Globus pallidus (tissue), 1 donor: ENCODE results near the gene CUEDC1.

Experiments
- DNase-seq: peaks from one replicate; pipeline ENCODE4 v3.0.0-alpha.2; 2015; ENCODE audit warnings: low spot score

Gene CUEDC1

DNA sequence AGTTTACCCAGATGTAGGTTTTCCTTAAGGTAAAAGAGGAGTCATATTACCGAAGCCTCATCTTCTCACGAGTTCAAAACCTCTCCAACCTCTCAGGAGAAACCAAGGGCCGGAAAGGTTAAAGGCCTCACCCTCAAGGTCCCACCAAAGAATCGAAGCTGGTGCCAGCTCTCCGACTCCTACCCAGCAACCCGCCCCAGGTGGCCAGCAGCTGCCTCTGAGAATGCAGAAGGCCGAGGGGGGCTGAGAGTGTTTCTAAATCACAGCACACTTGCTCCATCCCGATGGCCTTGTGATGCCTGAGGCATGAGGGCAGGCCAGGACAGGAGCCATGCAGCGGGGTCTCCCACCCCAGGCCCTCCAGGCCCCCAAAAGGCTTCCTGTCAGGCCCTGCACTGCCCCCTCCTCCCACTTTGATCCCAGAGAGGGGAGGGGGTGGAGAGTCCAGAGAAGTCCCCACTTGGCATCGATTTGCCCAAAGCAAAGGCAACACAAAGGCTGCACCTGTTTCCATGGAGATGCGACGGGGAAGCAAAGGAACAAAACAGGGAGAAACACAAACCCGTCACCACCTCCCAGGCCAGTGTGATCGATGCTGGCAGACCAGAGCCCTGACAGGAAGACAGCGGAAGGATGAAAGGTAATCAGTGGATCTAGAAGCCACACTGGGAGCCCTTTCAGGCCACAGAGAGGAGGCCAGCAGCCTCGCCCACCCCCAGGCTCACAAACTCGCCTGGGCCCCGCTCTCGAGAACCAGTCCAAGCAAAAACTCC lies 39.0 kb downstream of the CUEDC1 start:
- DNase-seq, result no peak

- no peak for DNase-seq
Measured at GRCh38 chr17:57915544-57915943, 39.7 kb downstream of the CUEDC1 start.

DNA sequence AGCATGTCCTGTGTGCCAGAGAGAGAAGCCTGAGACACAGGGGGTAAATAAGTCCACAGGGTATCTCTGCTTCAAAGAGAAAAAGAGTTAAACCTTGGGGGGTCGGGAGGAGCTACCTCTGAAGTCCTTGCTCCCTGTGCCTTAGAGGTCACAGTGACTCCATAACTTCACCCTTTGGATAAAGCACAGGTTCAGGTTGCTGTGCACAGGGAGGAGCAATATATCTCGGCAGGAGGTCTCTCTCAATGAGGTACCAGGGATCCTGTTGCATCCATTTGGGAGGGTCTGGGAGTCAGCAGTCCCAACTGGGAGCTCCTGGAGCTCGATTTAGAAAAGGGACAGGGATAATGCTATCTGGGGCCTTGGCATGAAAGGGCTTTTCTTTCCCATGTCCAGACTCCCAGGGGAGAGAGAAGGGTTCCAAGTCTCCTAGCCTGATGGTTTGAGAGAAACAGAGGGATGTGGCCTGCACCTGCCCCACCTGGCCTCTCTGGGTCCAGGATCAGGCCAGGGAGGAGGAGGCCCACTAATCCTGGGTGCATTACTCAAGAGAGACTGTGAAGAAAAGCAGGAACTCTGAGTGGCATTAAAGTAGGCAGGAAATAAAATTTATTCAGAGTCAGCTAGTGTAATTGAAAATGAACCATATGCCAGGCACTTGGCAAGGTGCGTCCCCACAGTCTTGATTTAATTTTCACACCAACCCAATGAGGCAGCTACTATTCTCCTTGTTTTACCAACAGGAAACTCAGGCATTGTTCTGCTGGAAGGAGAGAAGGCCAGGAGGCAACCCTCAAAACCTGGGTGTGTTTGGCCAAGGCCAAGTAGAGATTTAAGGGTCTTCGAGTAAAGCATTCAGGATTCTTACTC lies 40.7 kb downstream of the CUEDC1 start:
- DNase-seq, result no peak

- no peak for DNase-seq
Measured at GRCh38 chr17:57913575-57914272, 41.5 kb downstream of the CUEDC1 start.

DNA sequence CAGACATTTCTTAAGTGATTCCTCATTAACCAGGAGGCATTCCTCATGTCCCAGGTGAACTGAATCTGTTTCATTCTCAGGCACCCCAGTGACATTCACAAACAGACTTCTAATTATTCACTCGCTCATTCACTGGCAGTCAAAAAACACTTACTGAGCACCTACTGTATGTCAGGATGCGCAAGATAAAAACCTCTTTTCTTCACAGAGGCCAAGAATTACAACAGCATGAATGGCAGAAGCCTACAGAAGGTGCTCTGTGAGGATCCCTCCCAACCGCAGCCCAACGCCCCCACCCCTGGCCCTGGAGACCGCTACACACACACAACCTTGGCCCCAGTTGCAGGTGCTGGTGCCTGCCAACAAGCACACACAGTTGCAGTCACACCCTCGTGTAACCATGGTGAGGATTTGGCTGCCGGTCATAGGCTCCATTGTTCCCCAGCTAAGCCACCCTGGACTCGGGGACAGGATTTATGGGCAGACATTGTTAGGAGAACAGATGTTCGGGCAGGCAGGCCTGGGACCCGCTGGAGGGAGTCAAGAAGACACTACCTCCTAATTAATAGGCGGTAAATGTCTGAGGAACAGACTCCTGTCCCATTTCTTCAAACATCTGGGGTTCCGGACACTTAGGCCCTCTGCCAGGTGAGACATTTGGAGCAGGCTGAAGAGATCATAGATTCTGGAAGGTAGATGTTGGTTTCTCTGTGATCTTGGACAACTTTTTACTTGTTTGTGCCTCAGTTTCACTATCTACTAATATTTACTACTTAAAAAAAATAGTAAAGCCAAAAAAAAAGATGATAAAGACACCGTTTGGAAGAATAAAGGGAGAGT lies 43.2 kb downstream of the CUEDC1 start:
- DNase-seq, result peak; percentile 99

GRCh38 chr17:57910462-57911420 lies 44.5 kb downstream of the CUEDC1 start:
- no peak for DNase-seq

GRCh38 chr17:57909551-57909950 lies 45.7 kb downstream of the CUEDC1 start:
- no peak for DNase-seq

DNA sequence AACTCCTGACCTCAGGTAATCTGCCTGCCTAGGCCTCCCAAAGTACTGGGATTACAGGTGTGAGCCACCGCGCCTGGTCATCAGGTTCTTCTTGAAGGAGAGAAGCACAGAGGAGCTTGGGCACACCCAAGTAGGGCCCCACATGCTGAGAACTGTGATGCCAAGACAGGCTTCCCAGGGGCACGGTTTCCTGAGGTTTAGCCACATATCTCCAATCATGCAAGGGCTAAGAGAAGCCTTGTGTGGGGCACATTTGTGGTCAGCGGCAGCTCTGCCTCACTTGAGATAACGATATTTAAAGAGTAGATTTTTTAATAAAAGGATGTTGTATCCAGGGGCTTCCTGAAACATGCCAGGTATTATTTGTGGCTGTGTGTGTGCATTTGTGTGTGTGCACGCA lies 46.9 kb downstream of the CUEDC1 start:
- DNase-seq, result no peak

DNA sequence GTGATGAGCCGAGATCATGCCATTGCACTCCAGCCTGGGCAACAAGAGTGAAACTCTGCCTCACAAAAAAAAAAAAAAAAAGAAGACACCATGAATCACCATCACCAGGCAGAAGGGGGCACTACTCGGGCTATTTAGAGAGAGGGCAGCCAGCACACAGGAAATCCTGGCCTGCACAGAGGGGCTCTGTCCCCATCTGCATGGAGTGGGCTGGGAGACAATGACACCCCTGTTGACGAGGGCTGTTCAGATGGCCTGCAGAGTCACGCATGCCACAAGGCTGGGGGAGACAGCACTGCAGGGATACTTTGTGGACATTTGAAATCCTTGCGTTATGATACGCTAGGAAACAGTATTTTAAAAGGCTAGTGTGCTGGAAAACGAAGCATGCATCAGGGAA lies 48.3 kb downstream of the CUEDC1 start:
- peak; percentile 98 for DNase-seq

GRCh38 chr17:57905875-57906455 lies 49.2 kb downstream of the CUEDC1 start:
- DNase-seq, result no peak

- DNase-seq, result no peak
Measured at GRCh38 chr17:57903961-57904360, 51.3 kb downstream of the CUEDC1 start.

- no peak for DNase-seq
Measured at GRCh38 chr17:57902800-57903759, 52.1 kb downstream of the CUEDC1 start.

DNA sequence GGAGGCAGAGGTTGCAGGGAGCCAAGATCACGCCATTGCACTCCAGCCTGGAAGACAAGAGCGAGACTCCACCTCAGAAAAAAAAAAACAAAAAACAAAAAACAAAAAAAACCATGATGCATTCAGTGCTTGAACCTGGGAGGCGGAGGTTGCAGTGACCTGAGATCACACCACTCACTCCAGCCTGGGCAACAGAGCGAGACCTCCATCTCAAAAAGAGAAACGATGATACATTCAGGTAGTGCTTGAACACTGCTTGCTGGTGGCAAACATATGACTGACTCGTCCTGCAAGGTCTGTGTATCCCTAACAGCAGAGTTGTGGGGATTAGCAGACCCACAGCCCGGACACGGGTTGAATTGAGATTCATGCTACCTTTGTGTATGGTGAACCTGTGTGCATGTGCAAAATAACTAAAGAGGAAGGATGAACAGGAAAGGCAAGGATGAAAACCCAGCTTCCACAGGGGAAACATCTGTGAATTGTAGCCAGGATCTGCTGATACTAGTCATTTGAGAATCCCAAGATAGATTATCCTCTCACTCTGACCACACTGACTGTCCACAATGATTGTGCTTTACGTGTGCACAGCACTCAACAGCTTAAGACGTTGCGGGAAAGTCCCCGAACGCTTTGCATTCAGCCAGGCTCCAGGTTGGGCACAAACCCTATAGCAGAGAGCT lies 53.0 kb downstream of the CUEDC1 start:
- no peak for DNase-seq

GRCh38 chr17:57900991-57901743 lies 54.0 kb downstream of the CUEDC1 start:
- DNase-seq, result no peak

GRCh38 chr17:57899822-57900221 lies 55.4 kb downstream of the CUEDC1 start:
- no peak for DNase-seq

DNA sequence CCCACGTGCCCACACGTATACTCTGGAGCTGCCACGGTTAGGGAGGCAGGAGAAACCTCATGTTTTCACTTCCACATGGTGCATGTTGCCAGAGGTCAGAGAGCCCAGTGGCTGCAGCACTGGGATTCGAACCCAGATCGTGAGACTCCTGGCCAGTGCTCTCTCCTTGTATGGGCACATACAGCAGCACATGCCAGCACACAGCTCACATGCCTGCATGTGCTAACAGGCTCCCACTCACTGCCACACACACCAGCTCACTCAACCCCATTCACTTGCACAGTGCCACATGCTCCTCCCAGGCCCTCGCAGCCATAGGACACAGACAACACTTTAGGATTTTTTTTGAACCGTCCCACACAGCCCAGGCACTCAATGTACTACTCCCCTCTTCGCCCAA lies 55.8 kb downstream of the CUEDC1 start:
- no peak for DNase-seq

GRCh38 chr17:57898487-57899311 lies 56.5 kb downstream of the CUEDC1 start:
- peak; percentile 79 for DNase-seq
